LNCaP clone FGC (cell line): ENCODE results near the gene GMNC.

ENCODE experiments used
- DNase-seq: peaks from one replicate; pipeline ENCODE4 v3.0.0-alpha.2; 2011; ENCODE audit warnings: low read depth
- H3K4me3 ChIP-seq: 2 replicates; pipeline ENCODE4 v1.5.1; 2011; ENCODE audit warnings: mild to moderate bottlenecking, low read depth, low read length, control low read depth
- CTCF ChIP-seq: IDR thresholded peaks from 2 replicates; pipeline ENCODE4 v1.5.1; 2012; ENCODE audit warnings: mild to moderate bottlenecking; ENCODE audit not compliant: control insufficient read depth, insufficient read depth; ENCODE audit errors: extremely low read depth

The GMNC gene

GRCh38 chr3:190862209-190863118 lies at the start of gene GMNC:
Gene GMNC, minus strand, starts transcription at chr3:190862694. Its CDS starts 79 bp downstream, at chr3:190862615.
- peak; percentile 75 for DNase-seq
- TF ChIP-seq CTCF: no peak
- peak within 1 kb of the TSS; percentile 55 for H3K4me3 ChIP-seq

GRCh38 chr3:190911382-190911781 lies 48.9 kb upstream of the GMNC start:
- H3K4me3 ChIP-seq: no peak overlapping the region
- no peak for DNase-seq
- TF ChIP-seq CTCF: no peak

GRCh38 chr3:190909908-190910307 lies 47.4 kb upstream of the GMNC start:
- DNase-seq: no peak
- H3K4me3 ChIP-seq: no peak overlapping the region
- no peak for TF ChIP-seq CTCF

GRCh38 chr3:190903156-190903555 lies 40.7 kb upstream of the GMNC start:
- TF ChIP-seq CTCF: no peak
- H3K4me3 ChIP-seq: no peak overlapping the region
- DNase-seq: no peak

- no peak overlapping the region for H3K4me3 ChIP-seq
- no peak for TF ChIP-seq CTCF
- no peak for DNase-seq
These were observed 39.8 kb upstream of the GMNC start for GRCh38 chr3:190902292-190902691.

- TF ChIP-seq CTCF: no peak
- DNase-seq: no peak
- H3K4me3 ChIP-seq: no peak overlapping the region
These were observed 30.0 kb upstream of the GMNC start for GRCh38 chr3:190892395-190892902.
